GM08714 (cell line): Measurements from ENCODE around the gene NOXA1.
"Not testable (repeated sequence)": the region's sequence is repeated elsewhere in the genome, so short reads cannot be mapped to it uniquely, and the experiment has no call there.

Source experiments
- H3K4me3 ChIP-seq: fragments of 200-500 bp; sonication (Bioruptor generic); 2 replicates; pipeline ENCODE4 v1.5.1; 2014; ENCODE audit warnings: mild to moderate bottlenecking, low read length, inconsistent platforms
- ZNF274 ChIP-seq: IDR thresholded peaks from 2 replicates; pipeline ENCODE4 v1.6.1; 2012; ENCODE audit warnings: mild to moderate bottlenecking, low read depth, low read length

Gene NOXA1

GRCh38 chr9:137422604-137423513, at the start of gene NOXA1, which contains the start of gene EXD3:
Gene NOXA1 (plus strand): TSS chr9:137423393. CDS start chr9:137423530, 137 bp downstream.
Gene EXD3 (minus strand): TSS chr9:137423162. CDS start chr9:137395357, 27,805 bp downstream.
- TF ChIP-seq ZNF274, result no peak
- peak within 1 kb of the TSS; percentile 75 for H3K4me3 ChIP-seq

- no peak for TF ChIP-seq ZNF274
These were observed 49.6 kb upstream of the NOXA1 start for GRCh38 chr9:137373611-137373980.

GRCh38 chr9:137374131-137374845, 48.9 kb upstream of the NOXA1 start:
- no peak overlapping the region for H3K4me3 ChIP-seq
- no peak for TF ChIP-seq ZNF274

More at GRCh38 chr9:137373611-137373980, 49.6 kb upstream of the NOXA1 start:
- H3K4me3 ChIP-seq, result no peak overlapping the region

- no peak for TF ChIP-seq ZNF274
- no peak overlapping the region for H3K4me3 ChIP-seq
These were observed 47.7 kb upstream of the NOXA1 start for GRCh38 chr9:137375321-137376058.

GRCh38 chr9:137376386-137376785, 46.8 kb upstream of the NOXA1 start:
- no peak for TF ChIP-seq ZNF274
- H3K4me3 ChIP-seq, result no peak overlapping the region

- not testable (repeated sequence) for H3K4me3 ChIP-seq
These were observed 44.3 kb upstream of the NOXA1 start for GRCh38 chr9:137378688-137379410.

GRCh38 chr9:137379761-137380161, 43.4 kb upstream of the NOXA1 start:
- TF ChIP-seq ZNF274, result no peak
- no peak overlapping the region for H3K4me3 ChIP-seq

- no peak for TF ChIP-seq ZNF274
- H3K4me3 ChIP-seq, result no peak overlapping the region
These were observed 43.0 kb upstream of the NOXA1 start for GRCh38 chr9:137380171-137380570.

GRCh38 chr9:137380606-137381005, 42.6 kb upstream of the NOXA1 start:
- TF ChIP-seq ZNF274, result no peak
- no peak overlapping the region for H3K4me3 ChIP-seq

- no peak overlapping the region for H3K4me3 ChIP-seq
- no peak for TF ChIP-seq ZNF274
These were observed 41.4 kb upstream of the NOXA1 start for GRCh38 chr9:137381501-137382443.

GRCh38 chr9:137382444-137383080, 40.6 kb upstream of the NOXA1 start:
- no peak for TF ChIP-seq ZNF274

GRCh38 chr9:137383081-137383783, 40.0 kb upstream of the NOXA1 start:
- TF ChIP-seq ZNF274, result no peak
- H3K4me3 ChIP-seq, result no peak overlapping the region

More at GRCh38 chr9:137382444-137383080, 40.6 kb upstream of the NOXA1 start:
- no peak overlapping the region for H3K4me3 ChIP-seq
